Measurements from ENCODE around the gene C1QTNF12. TPM values are rescaled to one million over a fixed set of nuclear protein-coding genes. Genes with fewer than 3 reads are reported as not detected.

C1QTNF12 gene
- total and polyA plus RNA-seq, 2 of the 8 experiments (the other 6 are each of a cell fraction or from before 2014, with no cell fraction given) = 2.1 to 3.7 TPM

GRCh38 chr1:1284221-1285101 lies 37.9 kb upstream of the C1QTNF12 start:
- peak overlapping the region; percentile 50; the same call in 1 of the 2 replicates for H2BK12ac ChIP-seq (ENCODE audit: low read depth, low read length)
- 91% methylated on average over 20 of the region's 32 CpGs; no CpG with 5 or more reads in 1 of the 2 experiments for WGBS, 2 experiments (ENCODE audit: extremely low coverage in 1 of 2, insufficient coverage in 1 of 2, insufficient read length in 1 of 2, insufficient replicate concordance in 2 of 2, low coverage in 1 of 2, low lambda C conversion rate in 2 of 2, missing lambda C conversion rate in 1 of 2)
- no peak overlapping the region for H2BK120ac ChIP-seq (replicated peaks; ENCODE audit: low read depth, low read length)
- no peak overlapping the region for H2BK20ac ChIP-seq (ENCODE audit: low read length)
- no peak overlapping the region for H3K18ac ChIP-seq (ENCODE audit: extremely low read depth, low read length)
- H3K4me1 ChIP-seq (replicated peaks in 1 of 4; ENCODE audit: control insufficient read depth in 3 of 4, insufficient read depth in 4 of 4, low read length in 3 of 4) = peaks cover 0 to 2% (median under 1%) of the 10 kb centered on the region in 4 experiments; a peak in 1 of 7 replicates
- TF ChIP-seq NANOG (IDR thresholded peaks at IDR 0.05; ENCODE audit: insufficient read depth, low read depth, low read length, poor library complexity, severe bottlenecking) (no peak), TBP (IDR thresholded peaks at IDR 0.05; ENCODE audit: low read depth, low read length) (no peak), POU5F1 (IDR thresholded peaks at IDR 0.05; ENCODE audit: low read depth, low read length) (no peak), BACH1 (IDR thresholded peaks at IDR 0.05; ENCODE audit: low read length) (no peak), KDM4A (IDR thresholded peaks at IDR 0.05; ENCODE audit: low read depth, low read length, severe bottlenecking) (no peak), RBBP5 (IDR thresholded peaks at IDR 0.05; ENCODE audit: borderline replicate concordance, low read depth, low read length) (no peak)
- H3K36me3 ChIP-seq (ENCODE audit: control insufficient read depth in 2 of 4, insufficient read depth in 4 of 4, low read length in 3 of 4) = no peaks in the 10 kb centered on the region
- peak overlapping the region; percentile 68; the same call in 1 of the 2 replicates for H4K8ac ChIP-seq (ENCODE audit: extremely low read depth, insufficient read depth, low read length)
- no peak overlapping the region for H2AFZ ChIP-seq (ENCODE audit: low read length)
- H3K9ac ChIP-seq (replicated peaks in 1 of 4; ENCODE audit: extremely low read depth in 1 of 4, low read depth in 3 of 4, low read length in 3 of 4) = no peak overlapping the region
- CTCF ChIA-PET (ENCODE audit: partially characterized antibody) = interaction anchor here (0.6 to 1.8 kb wide), 11 partner anchors 9 to 162 kb away, joined by 3 to 5 read pairs (median 3); no protein-coding TSS in a partner anchor
- peaks cover 0 to 2% of the 10 kb centered on the region in 2 experiments; a peak in 1 of 4 replicates for H3K9me3 ChIP-seq (ENCODE audit: insufficient read depth in 2 of 2, low read depth in 1 of 2, low read length in 1 of 2)
- H3K27ac ChIP-seq (ENCODE audit: low read depth, low read length) = no peak overlapping the region
- H3K14ac ChIP-seq (ENCODE audit: insufficient read length) = no peak overlapping the region
- 0 out of 2 replicates have a peak overlapping the region, but pooled peaks have one; percentile 39 for H2AK5ac ChIP-seq (ENCODE audit: low read depth, low read length)
- no peaks in the 10 kb centered on the region for H4K20me1 ChIP-seq (replicated peaks in 1 of 2; ENCODE audit: control insufficient read depth in 1 of 2, insufficient read depth in 2 of 2, low read length in 2 of 2)
- H3K79me1 ChIP-seq (ENCODE audit: low read depth, low read length) = no peaks in the 10 kb centered on the region
- H4K5ac ChIP-seq (ENCODE audit: insufficient read length, low read depth, low read length) = no peak overlapping the region
- no peak overlapping the region for H3K56ac ChIP-seq (replicated peaks; ENCODE audit: insufficient read length, low read depth, low read length)
- H3K4ac ChIP-seq (replicated peaks; ENCODE audit: insufficient read length, low read depth, low read length) = no peak overlapping the region
- POLR2A ChIA-PET (ENCODE audit: partially characterized antibody) = interaction anchor here (0.9 to 2.6 kb wide), 2 partner anchors 10 to 43 kb away, joined by 4 to 12 read pairs; partner anchors contain the start of gene UBE2J2
- DNase-seq (ENCODE audit: low read depth in 1 of 2, low spot score in 2 of 2) (peak in 1 of 2 experiments; percentile 54), FAIRE-seq (no peak)
- no peak overlapping the region for H3K4me3 ChIP-seq (ENCODE audit: extremely low read depth in 1 of 4, insufficient read depth in 2 of 4, low read depth in 3 of 4, low read length in 4 of 4)
- H3K23me2 ChIP-seq (ENCODE audit: low read depth, low read length) = no peaks in the 10 kb centered on the region
- H3K4me2 ChIP-seq (ENCODE audit: insufficient read depth in 1 of 2, low read depth in 2 of 2, low read length in 2 of 2) = no peak overlapping the region
- no peak overlapping the region for H2BK15ac ChIP-seq (ENCODE audit: low read length)
- H3K23ac ChIP-seq (ENCODE audit: insufficient read length) = no peak overlapping the region
- H3K27me3 ChIP-seq (replicated peaks in 1 of 4; ENCODE audit: control insufficient read depth in 3 of 4, extremely low read depth in 1 of 4, insufficient read depth in 3 of 4, low read length in 3 of 4) = no peaks in the 10 kb centered on the region
- H4K91ac ChIP-seq (replicated peaks; ENCODE audit: insufficient read length, low read length) = no peak overlapping the region
- H3K79me2 ChIP-seq (ENCODE audit: control insufficient read depth in 1 of 2, insufficient read depth in 2 of 2, low read length in 2 of 2) = no peaks in the 10 kb centered on the region
- no peak overlapping the region for H2BK5ac ChIP-seq (ENCODE audit: low read depth, low read length)
